Neural progenitor cell (in vitro differentiated cells): Measurements from ENCODE around the gene TMEM273.

ENCODE experiments used
- EZH2 ChIP-seq: fragments of 200-600 bp; sonication (generic); IDR thresholded peaks from 2 replicates; pipeline ENCODE4 v1.6.1; 2017; ENCODE audit warnings: antibody characterized with exemption, mild to moderate bottlenecking, moderate library complexity
- EZH2phosphoT487 ChIP-seq: fragments of 200-600 bp; sonication (generic); IDR thresholded peaks from 2 replicates; pipeline ENCODE4 v1.6.1; 2017; ENCODE audit warnings: antibody characterized with exemption
- TF ChIP-seq, protein P1 (sequence below): fragments of 200-600 bp; sonication (generic); IDR thresholded peaks from 2 replicates; pipeline ENCODE4 v1.5.1; 2017; ENCODE audit warnings: antibody characterized with exemption, mild to moderate bottlenecking

- TF ChIP-seq, protein P1, sequence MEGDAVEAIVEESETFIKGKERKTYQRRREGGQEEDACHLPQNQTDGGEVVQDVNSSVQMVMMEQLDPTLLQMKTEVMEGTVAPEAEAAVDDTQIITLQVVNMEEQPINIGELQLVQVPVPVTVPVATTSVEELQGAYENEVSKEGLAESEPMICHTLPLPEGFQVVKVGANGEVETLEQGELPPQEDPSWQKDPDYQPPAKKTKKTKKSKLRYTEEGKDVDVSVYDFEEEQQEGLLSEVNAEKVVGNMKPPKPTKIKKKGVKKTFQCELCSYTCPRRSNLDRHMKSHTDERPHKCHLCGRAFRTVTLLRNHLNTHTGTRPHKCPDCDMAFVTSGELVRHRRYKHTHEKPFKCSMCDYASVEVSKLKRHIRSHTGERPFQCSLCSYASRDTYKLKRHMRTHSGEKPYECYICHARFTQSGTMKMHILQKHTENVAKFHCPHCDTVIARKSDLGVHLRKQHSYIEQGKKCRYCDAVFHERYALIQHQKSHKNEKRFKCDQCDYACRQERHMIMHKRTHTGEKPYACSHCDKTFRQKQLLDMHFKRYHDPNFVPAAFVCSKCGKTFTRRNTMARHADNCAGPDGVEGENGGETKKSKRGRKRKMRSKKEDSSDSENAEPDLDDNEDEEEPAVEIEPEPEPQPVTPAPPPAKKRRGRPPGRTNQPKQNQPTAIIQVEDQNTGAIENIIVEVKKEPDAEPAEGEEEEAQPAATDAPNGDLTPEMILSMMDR, result no peak
- TF ChIP-seq EZH2, result no peak
- no peak for TF ChIP-seq EZH2phosphoT487
Observed at GRCh38 chr10:49191349-49191748, 3.2 kb upstream of the TMEM273 start.
